Caco-2 (cell line): ENCODE data around the gene HOXD1. TPM values are rescaled to one million over a fixed set of nuclear protein-coding genes. Genes with fewer than 3 reads are reported as not detected.

Experiments
- BruUV-seq: library from RNA; stranded (reverse); fragments of 400-500 nt; replicated peaks from 2 replicates; lab custom pipeline; 2021; lab: Mats Ljungman, UMichigan
- CTCF ChIA-PET: fragments of 300-600 bp; sonication (Branson Sonifier 250); formaldehyde crosslinking; loops from one replicate; lab custom pipeline; 2022; ENCODE audit warnings: antibody characterized with exemption; lab: Charles Lee
- POLR2A ChIA-PET: fragments of 300-600 bp; sonication (Branson Sonifier 250); formaldehyde crosslinking; loops from one replicate; lab custom pipeline; 2022; ENCODE audit warnings: antibody characterized with exemption; lab: Charles Lee
- DNase-seq, 2 experiments: peaks; one replicate each; pipeline versions ENCODE4 v3.0.0 to v3.0.0-alpha.2; 2020 to 2022
- H3K27me3 ChIP-seq: replicated peaks from 2 replicates; pipeline ENCODE4 v1.6.0; 2011; ENCODE audit warnings: low read length; ENCODE audit not compliant: control insufficient read depth, insufficient read depth
- H3K36me3 ChIP-seq: 2 replicates; pipeline ENCODE4 v1.5.1; 2011; ENCODE audit warnings: low read length; ENCODE audit not compliant: control insufficient read depth, insufficient read depth
- H3K4me1 ChIP-seq: fragments of 250-450 bp; sonication (Bioruptor Pico); 2 replicates; pipeline ENCODE4 v1.5.1; 2020; ENCODE audit warnings: mild to moderate bottlenecking
- H3K4me3 ChIP-seq: 2 replicates; pipeline ENCODE4 v1.5.1; 2011; ENCODE audit warnings: low read depth, mild to moderate bottlenecking, control low read depth, low read length
- H3K9me3 ChIP-seq: fragments of 250-450 bp; sonication (Bioruptor Pico); 2 replicates; pipeline ENCODE4 v1.5.1; 2020; ENCODE audit warnings: mild to moderate bottlenecking, moderate library complexity
- H3K27ac Mint-ChIP-seq: one replicate; pipeline ENCODE4 v1.8.0; 2022; ENCODE audit warnings: mixed read lengths; ENCODE audit not compliant: unreplicated experiment
- H3K27me3 Mint-ChIP-seq: one replicate; pipeline ENCODE4 v1.8.0; 2022; ENCODE audit warnings: mixed read lengths; ENCODE audit not compliant: insufficient read depth, unreplicated experiment
- H3K36me3 Mint-ChIP-seq: one replicate; pipeline ENCODE4 v1.8.0; 2022; ENCODE audit warnings: mild to moderate bottlenecking, mixed read lengths; ENCODE audit not compliant: insufficient read depth, unreplicated experiment
- H3K4me1 Mint-ChIP-seq: one replicate; pipeline ENCODE4 v1.8.0; 2022; ENCODE audit warnings: low read depth, mixed read lengths; ENCODE audit not compliant: unreplicated experiment
- H3K4me3 Mint-ChIP-seq: one replicate; pipeline ENCODE4 v1.8.0; 2022; ENCODE audit warnings: mild to moderate bottlenecking, moderate library complexity, mixed read lengths; ENCODE audit not compliant: unreplicated experiment
- H3K9me3 Mint-ChIP-seq: one replicate; pipeline ENCODE4 v1.8.0; 2022; ENCODE audit warnings: mixed read lengths; ENCODE audit not compliant: unreplicated experiment
- CTCF ChIP-seq, 2 experiments: fragments of 200-600 bp in 1 of 2; IDR thresholded peaks; 1 replicate in 1 of 2; 2 replicates in 1 of 2; pipeline versions ENCODE4 v1.5.1 to v1.8.0; 2011 to 2022; ENCODE audit warnings: antibody characterized with exemption in 1 of 2, control low read depth in 1 of 2, inconsistent platforms in 1 of 2, low read depth in 1 of 2, low read length in 1 of 2, mild to moderate bottlenecking in 1 of 2, moderate library complexity in 1 of 2; ENCODE audit not compliant: insufficient read depth in 1 of 2, severe bottlenecking in 1 of 2, unreplicated experiment in 1 of 2
- intact Hi-C: fragments of 100-400 bp; cut with micrococcal nuclease; formaldehyde crosslinking; loops from one replicate; pipeline ENCODE4 v1.10.0; 2022; ENCODE audit not compliant: unreplicated experiment
- total RNA-seq: library from RNA; stranded (reverse); gene quantifications from 2 replicates; pipeline ENCODE4 v1.2.3, GENCODE V29; 2022

The HOXD1 gene
- total RNA-seq, 1 experiment from 2014 or later = not detected

GRCh38 chr2:176174382-176174823, 14.1 kb upstream of the HOXD1 start:
- peaks cover 3% of the 10 kb centered on the region; the same call in 1 of the 2 replicates for H3K27me3 ChIP-seq

GRCh38 chr2:176174824-176175708, 13.4 kb upstream of the HOXD1 start:
- Histone ChIP-seq H3K4me1 (peaks cover 7% of the 10 kb centered on the region; the same call in 1 of the 2 replicates), H3K36me3 (no peaks in the 10 kb centered on the region), H3K27me3 (peaks cover 3% of the 10 kb centered on the region; the same call in 1 of the 2 replicates), H3K4me3 (no peak overlapping the region), H3K9me3 (no peaks in the 10 kb centered on the region)
- Mint-ChIP-seq H3K4me1 (no peaks in the 10 kb centered on the region), H3K4me3 (no peak overlapping the region), H3K27me3 (peaks cover 18% of the 10 kb centered on the region), H3K36me3 (no peaks in the 10 kb centered on the region), H3K9me3 (no peaks in the 10 kb centered on the region), H3K27ac (no peak overlapping the region)
- ChIA-PET CTCF (interaction anchor here (0.6 to 0.7 kb wide), 3 partner anchors 51 to 463 kb away, joined by 3 to 4 read pairs (median 4); no protein-coding TSS in a partner anchor), POLR2A (no interaction called here)
- intact Hi-C loops = no loop called here
- BruUV-seq = no TSS peak
- no peak for DNase-seq
- TF ChIP-seq CTCF (IDR thresholded peaks at IDR 0.05; ENCODE audit: insufficient read depth in 1 of 2, low read depth in 1 of 2, low read length in 1 of 2, severe bottlenecking in 1 of 2, unreplicated experiment in 1 of 2) = no peak

More at GRCh38 chr2:176174382-176174823, 14.1 kb upstream of the HOXD1 start:
- no peak for TF ChIP-seq CTCF (IDR thresholded peaks at IDR 0.05; ENCODE audit: insufficient read depth in 1 of 2, low read depth in 1 of 2, low read length in 1 of 2, severe bottlenecking in 1 of 2, unreplicated experiment in 1 of 2)
- Histone ChIP-seq H3K4me3 (no peak overlapping the region), H3K9me3 (no peaks in the 10 kb centered on the region), H3K4me1 (peaks cover 7% of the 10 kb centered on the region; the same call in 1 of the 2 replicates), H3K36me3 (no peaks in the 10 kb centered on the region)
- H3K4me3 Mint-ChIP-seq = peak overlapping the region; percentile 37
- H3K27ac Mint-ChIP-seq = no peak overlapping the region
- ChIA-PET POLR2A (no interaction called here), CTCF (interaction anchor here (0.5 to 0.7 kb wide), 3 partner anchors 51 to 281 kb away, joined by 3 to 4 read pairs (median 3); no protein-coding TSS in a partner anchor)
- no TSS peak for BruUV-seq
- H3K27me3 Mint-ChIP-seq = peaks cover 12% of the 10 kb centered on the region
- no peaks in the 10 kb centered on the region for H3K4me1 Mint-ChIP-seq
- intact Hi-C loops = no loop called here
- no peaks in the 10 kb centered on the region for H3K36me3 Mint-ChIP-seq
- DNase-seq = no peak
- H3K9me3 Mint-ChIP-seq = no peaks in the 10 kb centered on the region
